Esophagus squamous epithelium (tissue), 5 donors: Measurements from ENCODE around the gene TCERG1L. TPM values are rescaled to one million over a fixed set of nuclear protein-coding genes. Genes with fewer than 3 reads are reported as not detected.

Experiments
- DNase-seq: peaks from one replicate; lab custom pipeline; 2025; lab: John Stamatoyannopoulos, UW
- H3K27ac ChIP-seq, 4 donors: fragments of 200-600 bp; sonication (generic); one replicate each; pipeline ENCODE4 v1.5.1; 2016 to 2019; ENCODE audit warnings: mild to moderate bottlenecking in 1 of 4
- H3K27me3 ChIP-seq, 4 donors: fragments of 200-600 bp; sonication (generic); 1 replicate in 3 of 4; 2 replicates in 1 of 4; pipeline versions ENCODE4 v1.5.1 to v1.6.0; 2017 to 2021; ENCODE audit warnings: antibody characterized with exemption in 1 of 4
- H3K36me3 ChIP-seq, 3 donors: fragments of 200-600 bp; sonication (generic); one replicate each; pipeline ENCODE4 v1.5.1; 2016 to 2019
- H3K4me1 ChIP-seq, 3 donors: fragments of 200-600 bp; sonication (generic); one replicate each; pipeline ENCODE4 v1.5.1; 2017 to 2019
- H3K4me3 ChIP-seq, 4 donors: fragments of 200-600 bp; sonication (generic); 1 replicate in 3 of 4; 2 replicates in 1 of 4; pipeline ENCODE4 v1.5.1; 2016 to 2019; ENCODE audit warnings: mild to moderate bottlenecking in 2 of 4, moderate library complexity in 1 of 4
- H3K9me3 ChIP-seq, 3 donors: fragments of 200-600 bp; sonication (generic); one replicate each; pipeline ENCODE4 v1.5.1; 2016 to 2019
- POLR2A ChIP-seq, 4 donors: fragments of 450-650 bp; IDR thresholded peaks; one replicate each; pipeline ENCODE4 v1.6.1; 2017; ENCODE audit warnings: antibody characterized with exemption in 4 of 4, mild to moderate bottlenecking in 4 of 4, moderate library complexity in 3 of 4
- WGBS, 2 donors: methylation state at CpG; one replicate each; pipeline ENCODE4 v1.1.5; 2018; 5-methylcytosine and 5-hydroxymethylcytosine counted together
- intact Hi-C: fragments of 100-400 bp; cut with DNase I; formaldehyde crosslinking; loops from one replicate; pipeline ENCODE4 v1.15.0; 2022
- total RNA-seq, 4 donors: library from RNA; depleted of rRNA; stranded (reverse); fragments of >200 nt; gene quantifications; one replicate each; pipeline ENCODE4 v1.1.0, GENCODE V29; 2016
- TF ChIP-seq, protein P1 (sequence below), 6 experiments: fragments of 450-650 bp in 4 of 6; fragments of 200-600 bp in 2 of 6; sonication (generic) in 2 of 6; IDR thresholded peaks; one replicate each; pipeline ENCODE4 v1.5.1; 2016 to 2019; ENCODE audit warnings: antibody characterized with exemption in 6 of 6, mild to moderate bottlenecking in 4 of 6, moderate library complexity in 4 of 6
- donor health status: DM: yes; HTN: yes; CAD: no.

The TCERG1L gene
- total RNA-seq, 4 donors from 2014 or later, result 0.12 to 2.9 (median 0.48) TPM

DNA sequence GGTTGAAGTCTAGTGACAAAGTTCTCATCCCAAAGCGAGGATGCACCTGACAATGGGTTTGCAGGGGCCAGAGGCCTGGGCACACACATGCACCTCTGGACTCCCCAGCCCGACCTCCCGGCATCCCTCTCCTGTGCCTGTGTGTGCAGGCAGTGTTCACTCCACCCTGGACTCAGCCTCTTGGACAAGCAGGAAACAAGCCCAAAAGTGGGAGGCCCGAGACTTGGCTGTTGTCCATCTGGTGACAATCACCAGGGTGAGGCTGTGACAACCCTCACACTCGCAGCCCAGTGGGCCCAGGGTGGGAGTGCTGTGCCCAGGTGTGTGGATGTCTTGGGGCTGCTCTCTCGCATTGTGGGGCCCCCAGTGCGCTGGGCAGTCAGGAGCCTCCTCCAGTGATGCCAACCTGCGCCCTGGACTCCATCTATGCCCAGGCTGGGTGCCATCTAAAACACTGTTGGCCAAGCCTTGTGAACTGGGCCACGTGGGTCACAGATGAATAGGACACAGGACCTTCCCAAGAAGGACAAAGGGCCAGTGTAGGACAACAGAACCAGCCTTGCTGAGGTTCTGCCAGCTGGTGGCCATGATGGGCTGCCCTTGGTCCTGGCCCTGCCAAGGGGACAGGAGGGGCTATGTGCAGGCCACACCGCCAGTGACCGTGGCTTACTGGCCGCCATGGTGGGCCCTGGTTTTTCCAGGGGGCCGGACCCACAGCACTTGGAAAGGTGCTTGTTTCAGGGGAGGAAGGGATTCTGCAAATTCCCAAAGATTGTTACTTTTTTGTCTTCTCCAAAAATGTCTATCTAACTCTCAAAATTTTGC, 144.3 kb downstream of the TCERG1L start:
- intact Hi-C loops, result no loop called here
- no peak overlapping the region for H3K4me3 ChIP-seq
- no peak for DNase-seq
- no peak overlapping the region for H3K27ac ChIP-seq
- no peaks in the 10 kb centered on the region for H3K36me3 ChIP-seq
- no peaks in the 10 kb centered on the region for H3K27me3 ChIP-seq
- TF ChIP-seq, protein P1, sequence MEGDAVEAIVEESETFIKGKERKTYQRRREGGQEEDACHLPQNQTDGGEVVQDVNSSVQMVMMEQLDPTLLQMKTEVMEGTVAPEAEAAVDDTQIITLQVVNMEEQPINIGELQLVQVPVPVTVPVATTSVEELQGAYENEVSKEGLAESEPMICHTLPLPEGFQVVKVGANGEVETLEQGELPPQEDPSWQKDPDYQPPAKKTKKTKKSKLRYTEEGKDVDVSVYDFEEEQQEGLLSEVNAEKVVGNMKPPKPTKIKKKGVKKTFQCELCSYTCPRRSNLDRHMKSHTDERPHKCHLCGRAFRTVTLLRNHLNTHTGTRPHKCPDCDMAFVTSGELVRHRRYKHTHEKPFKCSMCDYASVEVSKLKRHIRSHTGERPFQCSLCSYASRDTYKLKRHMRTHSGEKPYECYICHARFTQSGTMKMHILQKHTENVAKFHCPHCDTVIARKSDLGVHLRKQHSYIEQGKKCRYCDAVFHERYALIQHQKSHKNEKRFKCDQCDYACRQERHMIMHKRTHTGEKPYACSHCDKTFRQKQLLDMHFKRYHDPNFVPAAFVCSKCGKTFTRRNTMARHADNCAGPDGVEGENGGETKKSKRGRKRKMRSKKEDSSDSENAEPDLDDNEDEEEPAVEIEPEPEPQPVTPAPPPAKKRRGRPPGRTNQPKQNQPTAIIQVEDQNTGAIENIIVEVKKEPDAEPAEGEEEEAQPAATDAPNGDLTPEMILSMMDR (IDR thresholded peaks at IDR 0.05), result no peak
- TF ChIP-seq POLR2A (IDR thresholded peaks at IDR 0.05), result no peak
- WGBS, 2 donors, result 81 to 86% methylated on average over 6 to 7 of the region's 13 CpGs
- peaks cover 0 to 6% (median 0%) of the 10 kb centered on the region in 3 donors for H3K4me1 ChIP-seq
- no peaks in the 10 kb centered on the region for H3K9me3 ChIP-seq

DNA sequence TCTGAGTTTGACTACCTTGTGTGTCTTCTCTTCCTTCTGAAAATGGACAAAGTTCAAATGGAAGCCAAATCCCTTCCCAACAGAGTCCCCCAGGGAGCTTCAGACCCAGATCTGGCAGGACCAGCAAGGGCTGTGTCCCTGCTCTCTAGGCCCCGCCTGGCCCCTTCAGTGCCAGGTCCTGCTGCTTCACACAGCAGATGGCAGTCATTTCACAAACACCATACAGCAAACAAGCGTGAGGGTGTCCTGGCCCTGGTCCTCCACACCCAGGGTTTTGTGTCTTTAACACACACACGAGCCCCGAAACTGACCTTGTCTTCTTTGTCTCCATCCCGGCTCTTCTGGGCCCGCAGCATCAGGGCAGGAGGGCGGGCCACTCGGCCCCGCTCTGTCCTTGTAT, 145.0 kb downstream of the TCERG1L start:
- Histone ChIP-seq H3K4me3 (no peak overlapping the region), H3K27me3 (no peaks in the 10 kb centered on the region), H3K4me1 (peaks cover 0 to 6% (median 0%) of the 10 kb centered on the region in 3 donors), H3K9me3 (no peaks in the 10 kb centered on the region), H3K27ac (no peak overlapping the region), H3K36me3 (no peaks in the 10 kb centered on the region)
- TF ChIP-seq, protein P1 (IDR thresholded peaks at IDR 0.05), result no peak
- TF ChIP-seq POLR2A (IDR thresholded peaks at IDR 0.05), result no peak
- 71 to 89% methylated on average over 9 of the region's 9 CpGs for WGBS, 2 donors
- DNase-seq, result no peak
- intact Hi-C loops, result no loop called here

DNA sequence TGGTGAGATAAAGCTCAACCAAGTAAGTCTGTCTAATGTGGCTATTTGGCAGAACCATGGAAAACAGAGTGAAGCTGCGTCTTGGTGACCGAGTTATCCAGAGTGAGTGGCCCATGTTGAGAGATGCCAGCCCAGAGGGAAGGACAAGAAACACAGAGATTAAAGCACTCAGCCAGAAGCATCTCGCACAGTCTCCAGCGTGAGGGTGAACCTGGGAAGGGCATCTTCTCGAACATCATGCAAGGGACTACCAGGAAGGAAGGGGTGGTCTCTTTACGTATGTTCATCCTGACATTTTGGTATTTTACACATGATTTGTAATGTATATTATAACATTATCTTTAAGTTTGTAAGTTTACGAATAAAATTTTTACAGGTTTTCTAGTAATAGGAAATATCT, 146.4 kb downstream of the TCERG1L start:
- Histone ChIP-seq H3K4me1 (peaks cover 0 to 6% (median 0%) of the 10 kb centered on the region in 3 donors), H3K9me3 (no peaks in the 10 kb centered on the region), H3K4me3 (no peak overlapping the region), H3K27me3 (no peaks in the 10 kb centered on the region), H3K27ac (no peak overlapping the region), H3K36me3 (no peaks in the 10 kb centered on the region)
- no peak for DNase-seq
- intact Hi-C loops, result no loop called here
- TF ChIP-seq POLR2A (IDR thresholded peaks at IDR 0.05), result no peak
- TF ChIP-seq, protein P1 (IDR thresholded peaks at IDR 0.05), result no peak
- 81 to 89% methylated on average over 7 of the region's 7 CpGs for WGBS, 2 donors

DNA sequence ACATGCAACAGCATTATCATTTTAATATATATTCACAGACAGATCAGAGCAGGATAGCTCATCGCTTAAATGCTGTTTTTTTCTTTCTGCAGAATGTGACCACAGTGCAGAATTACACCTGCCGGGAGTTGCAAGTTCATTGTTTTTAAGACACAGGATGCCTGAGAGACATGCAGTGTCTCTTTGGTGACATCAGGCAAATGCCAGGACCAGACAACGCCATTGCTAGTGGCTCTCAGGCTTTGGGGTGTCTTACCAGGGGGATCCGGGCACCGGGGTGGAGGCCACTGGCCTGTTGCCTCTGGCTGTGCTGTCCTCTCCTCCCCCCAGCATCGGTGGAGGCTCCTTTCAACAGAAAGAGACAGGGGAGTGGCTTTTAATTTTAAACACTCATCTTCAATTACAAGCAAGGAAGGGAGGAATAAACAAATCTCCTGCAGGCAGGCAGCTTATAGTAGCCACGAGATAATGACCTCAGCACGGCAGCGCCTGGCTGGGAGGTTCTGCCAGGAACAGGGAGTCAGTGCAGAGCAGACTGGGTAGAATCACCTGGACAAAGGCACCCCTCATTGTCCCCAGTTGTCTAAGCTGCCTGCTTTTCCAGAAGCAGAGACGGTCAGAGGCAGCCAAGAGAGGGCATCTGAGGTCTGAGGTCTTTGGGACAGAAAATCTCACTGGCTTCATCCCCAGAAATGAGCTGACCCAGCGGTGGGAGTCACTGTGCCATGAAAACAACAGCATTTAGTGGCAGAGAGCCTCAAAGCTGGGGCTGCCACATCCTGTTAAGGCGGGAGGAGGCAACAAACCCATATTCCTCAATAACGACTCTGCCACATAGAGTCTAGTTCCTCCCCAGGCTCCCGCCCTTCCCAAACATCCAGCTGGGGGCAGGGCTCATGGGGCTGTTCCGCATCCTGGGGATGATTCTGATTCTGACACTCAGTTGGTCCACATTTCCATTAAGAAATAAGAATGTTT, 148.4 kb downstream of the TCERG1L start:
- WGBS, 2 donors, result 62 to 81% methylated on average over 10 to 14 of the region's 15 CpGs
- Histone ChIP-seq H3K4me1 (peaks cover 0 to 6% (median 0%) of the 10 kb centered on the region in 3 donors), H3K4me3 (no peak overlapping the region), H3K9me3 (no peaks in the 10 kb centered on the region), H3K36me3 (no peaks in the 10 kb centered on the region), H3K27me3 (peaks cover 0 to 7% (median 0%) of the 10 kb centered on the region in 4 donors), H3K27ac (no peak overlapping the region)
- TF ChIP-seq, protein P1 (IDR thresholded peaks at IDR 0.05), result no peak
- TF ChIP-seq POLR2A (IDR thresholded peaks at IDR 0.05), result no peak
- no peak for DNase-seq
- intact Hi-C loops, result no loop called here
